GM19463 (cell line): ENCODE data around the gene HDAC4.

Source experiments
- ATAC-seq: cut with Tn5 transposase; IDR thresholded peaks from one replicate; pipeline ENCODE4 v1.9.1; 2021; ENCODE audit warnings: mild to moderate bottlenecking, moderate library complexity; ENCODE audit not compliant: unreplicated experiment

Gene HDAC4

GRCh38 chr2:239104800-239105199 is 296.0 kb downstream of the HDAC4 start:
- no peak for ATAC-seq

GRCh38 chr2:239103125-239104098 is 297.4 kb downstream of the HDAC4 start:
- ATAC-seq, result no peak

- no peak for ATAC-seq
These were observed 298.6 kb downstream of the HDAC4 start for GRCh38 chr2:239102266-239102665.

GRCh38 chr2:239101807-239102206 is 299.0 kb downstream of the HDAC4 start:
- ATAC-seq, result no peak

- no peak for ATAC-seq
These were observed 299.7 kb downstream of the HDAC4 start for GRCh38 chr2:239101071-239101470.

- no peak for ATAC-seq
These were observed 301.3 kb downstream of the HDAC4 start for GRCh38 chr2:239099474-239099873.

GRCh38 chr2:239098288-239098970 is 302.4 kb downstream of the HDAC4 start:
- ATAC-seq, result no peak

GRCh38 chr2:239097428-239097696 is 303.5 kb downstream of the HDAC4 start:
- ATAC-seq, result no peak

- no peak for ATAC-seq
These were observed 304.0 kb downstream of the HDAC4 start for GRCh38 chr2:239096676-239097427.

- no peak for ATAC-seq
These were observed 305.2 kb downstream of the HDAC4 start for GRCh38 chr2:239095460-239096081.

- ATAC-seq, result no peak
These were observed 306.0 kb downstream of the HDAC4 start for GRCh38 chr2:239094867-239095266.

- no peak for ATAC-seq
These were observed 306.9 kb downstream of the HDAC4 start for GRCh38 chr2:239093952-239094351.

GRCh38 chr2:239093542-239093941 is 307.3 kb downstream of the HDAC4 start:
- ATAC-seq, result no peak

GRCh38 chr2:239092571-239093294 is 308.1 kb downstream of the HDAC4 start:
- ATAC-seq, result no peak

GRCh38 chr2:239089884-239090283 is 310.9 kb downstream of the HDAC4 start:
- no peak for ATAC-seq

GRCh38 chr2:239087046-239087710 is 313.6 kb downstream of the HDAC4 start:
- no peak for ATAC-seq

GRCh38 chr2:239086325-239087020 is 314.3 kb downstream of the HDAC4 start:
- no peak for ATAC-seq

- no peak for ATAC-seq
These were observed 315.4 kb downstream of the HDAC4 start for GRCh38 chr2:239085201-239085992.
